ENCODE data around the gene LRRC26.

Gene LRRC26

DNA sequence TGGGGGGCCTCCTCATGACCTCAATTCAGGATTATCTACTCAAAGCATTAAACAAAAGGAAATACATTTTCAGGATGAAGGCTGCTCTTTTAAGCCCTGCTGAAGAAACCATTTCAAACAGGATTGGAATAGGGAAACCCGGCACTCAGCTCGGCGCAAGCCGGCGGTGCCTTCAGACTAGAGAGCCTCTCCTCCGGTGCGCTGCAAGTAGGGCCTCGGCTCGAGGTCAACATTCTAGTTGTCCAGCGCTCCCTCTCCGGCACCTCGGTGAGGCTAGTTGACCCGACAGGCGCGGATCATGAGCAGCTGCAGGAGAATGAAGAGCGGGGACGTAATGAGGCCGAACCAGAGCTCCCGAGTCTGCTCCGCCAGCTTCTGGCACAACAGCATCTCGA is 34.9 kb upstream of the LRRC26 start:
- Mint-ChIP-seq H3K4me1 (ENCODE audit: low read depth) (peaks cover 48% of the 10 kb centered on the region), H3K27me3 (no peaks in the 10 kb centered on the region)

DNA sequence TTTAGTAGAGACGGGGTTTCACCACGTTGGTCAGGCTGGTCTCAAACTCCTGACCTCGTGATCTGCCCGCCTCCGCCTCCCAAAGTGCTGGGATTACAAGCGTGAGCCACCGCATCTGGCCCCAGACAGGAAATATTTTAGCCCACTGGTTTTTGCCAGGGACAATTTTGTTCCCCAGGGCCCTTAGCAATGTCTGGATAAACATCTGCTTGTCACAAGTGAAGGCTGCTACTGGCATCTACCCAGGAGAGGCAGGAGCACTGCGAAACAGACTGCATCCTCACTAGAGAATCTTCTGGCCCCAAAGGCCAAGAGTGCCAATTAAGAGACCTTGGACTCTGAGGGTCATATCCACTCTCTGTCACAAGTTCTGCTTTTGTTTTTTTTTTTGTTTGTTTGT is 33.1 kb upstream of the LRRC26 start:
- Mint-ChIP-seq H3K4me3 (no peak overlapping the region), H3K9me3 (no peaks in the 10 kb centered on the region), H3K4me1 (ENCODE audit: low read depth) (peaks cover 55% of the 10 kb centered on the region), H3K27me3 (no peaks in the 10 kb centered on the region), H3K27ac (no peak overlapping the region), H3K36me3 (ENCODE audit: low read depth) (peaks cover 16% of the 10 kb centered on the region)

More for the DNA sequence above, 34.9 kb upstream of the LRRC26 start:
- H3K4me3 Mint-ChIP-seq: peak overlapping the region; percentile 93
- H3K27ac Mint-ChIP-seq: peak overlapping the region; percentile 94
- peaks cover 26% of the 10 kb centered on the region for H3K36me3 Mint-ChIP-seq (ENCODE audit: low read depth)
- H3K9me3 Mint-ChIP-seq: no peaks in the 10 kb centered on the region

DNA sequence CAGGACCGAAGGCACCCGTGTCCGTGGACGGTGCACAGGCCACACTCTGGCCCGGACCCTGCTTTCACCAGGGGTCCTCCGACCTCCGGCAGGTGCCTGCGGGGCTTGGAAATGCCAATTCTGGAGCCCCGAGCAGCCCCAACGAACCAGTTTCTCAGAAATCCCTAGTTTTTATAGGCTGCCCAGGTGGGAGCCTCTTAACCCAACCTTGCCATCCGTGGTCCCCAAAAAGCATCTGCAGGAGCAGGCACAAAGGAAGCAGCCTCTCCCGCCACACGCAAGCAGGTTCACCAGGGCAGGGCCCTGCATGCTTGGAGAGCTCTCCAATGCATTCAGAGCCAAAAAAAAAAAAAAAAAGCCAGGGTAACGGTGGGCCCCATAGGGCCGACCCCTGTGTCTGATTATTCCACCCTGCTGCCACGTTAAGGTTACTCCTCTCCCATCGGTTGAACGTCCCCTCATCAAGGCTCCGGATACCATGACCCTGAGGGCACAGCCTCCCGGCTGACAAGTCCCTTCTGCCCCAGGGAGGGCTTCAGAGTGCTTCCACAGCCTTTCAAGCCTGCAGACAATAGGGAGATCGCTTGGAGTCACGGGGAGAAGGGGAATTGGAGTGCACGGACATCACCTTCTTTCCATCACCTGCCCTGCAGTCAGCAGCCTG is 31.5 kb upstream of the LRRC26 start:
- Mint-ChIP-seq H3K9me3 (no peaks in the 10 kb centered on the region), H3K4me3 (peak overlapping the region; percentile 84), H3K4me1 (ENCODE audit: low read depth) (peaks cover 41% of the 10 kb centered on the region), H3K27ac (peak overlapping the region; percentile 63), H3K36me3 (ENCODE audit: low read depth) (peaks cover 1% of the 10 kb centered on the region), H3K27me3 (no peaks in the 10 kb centered on the region)

DNA sequence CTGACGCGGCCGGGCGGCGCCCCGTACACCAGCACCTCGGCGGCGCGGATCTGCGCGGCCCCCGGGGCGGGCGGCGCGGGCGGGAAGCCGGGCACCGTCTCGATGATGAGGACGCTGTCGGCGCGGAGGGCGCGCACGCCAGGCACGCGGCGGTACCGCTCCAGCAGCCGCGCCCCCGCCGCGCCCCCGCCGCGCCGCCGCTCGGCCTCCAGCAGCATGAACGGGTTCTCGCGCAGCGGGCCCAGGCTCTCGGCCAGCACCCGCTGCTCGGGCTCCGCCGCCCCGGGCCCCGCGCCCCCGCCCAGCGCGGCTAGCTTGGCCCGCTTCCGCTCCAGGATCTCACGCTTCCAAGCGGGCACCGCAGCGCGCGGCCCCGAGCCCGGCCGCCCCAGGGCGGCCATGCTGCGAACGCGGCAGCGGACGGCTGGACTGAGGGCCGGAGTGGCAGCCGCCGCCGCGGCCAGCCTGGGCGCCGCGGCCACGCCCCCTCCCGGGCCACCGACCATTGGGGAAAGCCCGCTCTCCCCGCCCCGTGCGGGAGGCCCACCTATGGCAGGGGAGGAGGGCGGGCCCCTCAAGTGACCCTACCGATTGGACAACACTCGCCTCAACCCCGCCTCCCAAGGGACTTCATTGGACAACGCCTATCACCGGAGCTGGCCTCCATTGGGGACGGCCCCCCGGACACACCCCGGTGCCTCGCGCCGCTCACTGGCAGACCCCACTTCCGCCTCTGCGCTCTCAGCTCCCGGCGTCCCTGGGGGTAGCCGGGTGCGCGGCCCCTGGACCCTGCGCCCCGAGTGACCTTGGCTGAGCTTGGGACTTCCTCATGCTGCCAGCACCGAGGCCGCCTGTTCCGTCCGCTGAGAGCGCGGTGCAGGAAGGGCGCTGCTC is 30.7 kb upstream of the LRRC26 start, which contains the start of gene TPRN:
Gene TPRN (minus strand): TSS at position 431 of the 894 bp plus-strand sequence. CDS start 30 bp downstream, at position 401.
- peaks cover 36% of the 10 kb centered on the region for H3K4me1 Mint-ChIP-seq (ENCODE audit: low read depth)
- H3K9me3 Mint-ChIP-seq: no peaks in the 10 kb centered on the region
- no peaks in the 10 kb centered on the region for H3K36me3 Mint-ChIP-seq (ENCODE audit: low read depth)
- H3K4me3 Mint-ChIP-seq: peak within 1 kb of the TSS; percentile 84
- H3K27ac Mint-ChIP-seq: peak within 1 kb of the TSS; percentile 63
- H3K27me3 Mint-ChIP-seq: no peaks in the 10 kb centered on the region

DNA sequence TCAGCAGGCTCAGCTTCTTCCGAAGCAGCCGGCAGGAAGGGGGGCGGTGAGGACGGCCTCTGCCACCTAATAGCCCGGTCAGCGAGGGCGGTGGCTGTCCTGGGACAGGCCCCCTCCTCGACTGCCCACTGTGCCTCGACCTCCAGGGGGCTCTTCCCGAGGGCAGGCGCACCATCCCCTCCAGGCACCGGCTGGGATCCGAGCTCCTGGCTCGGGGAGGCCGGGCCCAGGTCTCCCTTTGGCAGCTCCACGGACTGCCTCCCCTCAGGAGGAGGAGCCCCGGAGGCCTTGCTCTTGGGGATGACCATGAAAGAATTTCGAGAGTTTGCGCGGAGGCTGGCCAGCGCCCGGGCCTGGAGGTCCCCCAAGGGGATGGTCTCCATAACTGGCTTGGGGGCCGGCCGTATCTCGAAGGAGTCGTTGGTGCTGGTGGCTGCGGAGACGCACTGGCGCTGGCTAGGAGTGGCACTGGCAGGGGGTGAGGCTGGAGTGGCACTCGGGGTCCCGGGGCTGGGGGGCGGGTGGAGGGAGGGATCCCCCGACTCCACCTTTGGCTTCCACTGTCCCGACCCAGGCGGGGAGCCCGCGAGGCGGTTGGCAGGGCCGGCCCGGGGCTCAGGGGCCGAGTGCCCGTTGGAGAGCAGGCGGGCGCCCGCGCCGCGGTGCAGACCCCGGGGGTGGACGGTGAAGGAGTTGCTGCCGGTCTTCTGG is 29.7 kb upstream of the LRRC26 start:
- peak overlapping the region; percentile 61 for H3K27ac Mint-ChIP-seq
- H3K36me3 Mint-ChIP-seq (ENCODE audit: low read depth): no peaks in the 10 kb centered on the region
- no peaks in the 10 kb centered on the region for H3K9me3 Mint-ChIP-seq
- peaks cover 32% of the 10 kb centered on the region for H3K4me1 Mint-ChIP-seq (ENCODE audit: low read depth)
- H3K27me3 Mint-ChIP-seq: no peaks in the 10 kb centered on the region
- H3K4me3 Mint-ChIP-seq: peak overlapping the region; percentile 74

DNA sequence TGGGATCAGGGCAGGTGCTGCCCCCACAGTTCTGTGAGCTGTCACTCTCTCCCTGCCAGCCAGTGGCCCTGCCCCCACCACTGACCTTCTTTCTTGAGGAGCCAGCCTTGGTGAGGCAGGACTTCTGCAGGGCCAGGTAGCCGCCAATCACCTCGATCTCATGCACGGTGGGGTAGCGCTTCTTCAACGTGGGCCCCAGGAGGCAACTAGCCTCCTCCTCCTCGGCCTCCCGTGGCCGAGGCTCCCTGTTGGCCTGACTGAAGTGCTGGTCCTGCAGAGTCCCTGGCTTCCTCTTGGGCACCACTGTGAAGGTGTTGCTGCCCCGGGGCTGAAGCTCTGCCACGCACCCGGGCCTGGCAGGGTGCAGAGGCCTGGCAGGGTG is 29.0 kb upstream of the LRRC26 start:
- Mint-ChIP-seq H3K36me3 (ENCODE audit: low read depth) (no peaks in the 10 kb centered on the region), H3K9me3 (no peaks in the 10 kb centered on the region), H3K4me3 (no peak overlapping the region), H3K4me1 (ENCODE audit: low read depth) (peaks cover 26% of the 10 kb centered on the region), H3K27ac (no peak overlapping the region), H3K27me3 (no peaks in the 10 kb centered on the region)

DNA sequence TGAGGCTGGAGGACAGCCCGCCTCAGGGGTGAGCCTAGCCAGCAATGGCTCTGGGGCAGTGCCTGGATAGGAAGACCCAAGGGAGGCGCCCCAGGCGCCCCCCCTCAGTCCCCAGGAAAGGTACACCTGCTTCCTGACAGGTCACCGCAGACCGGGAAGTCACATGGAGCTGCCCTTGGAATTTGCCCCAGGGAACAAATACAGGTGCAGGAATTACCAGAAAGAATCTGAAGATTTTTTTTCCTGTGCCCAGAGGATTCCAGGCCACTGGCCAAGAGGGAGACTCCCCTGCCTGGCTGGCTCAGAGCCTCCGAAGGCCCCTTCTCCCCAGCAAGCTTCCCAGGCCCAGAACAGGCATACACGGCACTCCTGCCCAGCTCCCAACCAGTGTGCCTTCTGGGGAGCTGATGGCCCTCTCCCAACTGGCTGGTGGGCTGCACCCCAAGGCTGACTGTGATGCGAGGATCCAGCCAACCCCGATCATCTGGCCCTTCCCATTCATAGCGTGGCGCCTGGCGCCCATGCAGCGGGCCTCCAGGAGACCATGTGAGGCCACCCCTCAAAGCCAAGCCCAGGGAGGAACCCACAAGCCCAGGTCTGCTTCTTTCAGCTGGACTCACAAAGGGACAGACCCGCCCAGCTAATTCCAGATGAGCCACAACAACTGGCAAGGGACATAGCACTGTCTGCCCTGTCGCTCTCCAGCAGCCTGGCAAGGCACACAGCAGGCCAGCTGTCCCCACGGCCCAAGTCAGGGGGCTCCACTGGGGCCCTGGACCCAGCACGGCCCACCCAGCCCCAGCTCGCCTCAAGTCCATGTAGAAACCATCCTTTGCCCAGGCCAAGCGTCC is 28.4 kb upstream of the LRRC26 start:
- Mint-ChIP-seq H3K27me3 (no peaks in the 10 kb centered on the region), H3K36me3 (ENCODE audit: low read depth) (no peaks in the 10 kb centered on the region), H3K4me1 (ENCODE audit: low read depth) (peaks cover 20% of the 10 kb centered on the region), H3K4me3 (peak overlapping the region; percentile 35), H3K9me3 (no peaks in the 10 kb centered on the region), H3K27ac (no peak overlapping the region)

DNA sequence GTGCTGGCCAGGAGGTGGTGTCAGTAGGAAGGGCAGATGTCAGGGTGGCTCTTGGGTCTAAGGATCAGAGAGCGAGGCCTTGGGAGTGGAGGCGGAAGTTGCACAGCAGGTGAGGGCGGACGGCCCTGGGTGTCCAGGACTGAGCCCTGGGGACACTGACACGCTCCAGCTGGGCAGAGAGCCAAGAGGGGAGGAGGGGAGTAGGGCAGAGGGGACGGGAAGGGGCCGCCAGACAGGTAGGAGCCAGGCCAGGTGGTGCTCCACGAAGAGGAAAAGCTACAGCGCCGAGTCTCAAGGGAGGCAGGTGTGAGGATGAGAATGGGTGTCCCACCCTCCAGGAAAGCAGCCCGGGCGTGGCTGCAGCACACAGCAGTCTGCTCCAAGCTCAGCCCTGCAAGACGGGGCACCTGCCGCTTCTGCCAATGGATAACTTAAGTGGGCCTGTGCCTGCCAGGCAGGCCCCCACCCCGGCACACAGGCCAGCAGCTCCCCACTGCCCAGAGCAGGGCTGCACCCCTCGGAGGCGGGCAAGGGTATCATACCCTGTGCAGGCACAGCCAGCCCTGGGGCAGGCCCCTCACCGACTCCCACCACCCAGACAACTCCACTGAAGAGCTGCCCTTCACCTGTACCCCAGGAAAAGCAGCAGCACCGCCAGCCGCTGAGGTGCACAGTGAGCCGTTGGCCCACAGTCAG is 25.8 kb upstream of the LRRC26 start:
- peaks cover 11% of the 10 kb centered on the region for H3K4me1 Mint-ChIP-seq (ENCODE audit: low read depth)
- H3K27ac Mint-ChIP-seq: no peak overlapping the region
- no peaks in the 10 kb centered on the region for H3K36me3 Mint-ChIP-seq (ENCODE audit: low read depth)
- H3K27me3 Mint-ChIP-seq: no peaks in the 10 kb centered on the region
- H3K4me3 Mint-ChIP-seq: no peak overlapping the region
- H3K9me3 Mint-ChIP-seq: no peaks in the 10 kb centered on the region

DNA sequence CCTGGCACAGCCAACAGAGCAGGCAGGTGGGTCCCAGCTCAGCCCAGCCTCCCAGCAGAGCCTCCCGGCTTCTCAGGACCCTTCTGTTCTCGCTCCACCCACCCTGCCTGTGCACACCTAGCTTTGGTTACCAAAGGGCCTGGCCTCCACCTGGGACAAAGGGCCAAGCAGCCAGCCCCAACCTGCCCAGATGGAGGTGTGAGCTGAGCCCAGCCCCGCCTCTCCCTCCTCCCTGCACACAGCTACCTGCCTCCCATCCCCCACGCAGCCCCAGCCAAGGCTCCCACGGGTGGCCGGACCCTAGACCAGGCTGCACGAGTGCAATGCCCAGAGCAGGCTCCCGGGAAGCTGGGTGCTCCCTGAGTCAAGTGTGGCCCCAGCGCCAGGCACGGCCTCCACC is 25.1 kb upstream of the LRRC26 start:
- Mint-ChIP-seq H3K4me1 (ENCODE audit: low read depth) (peaks cover 14% of the 10 kb centered on the region), H3K9me3 (no peaks in the 10 kb centered on the region), H3K4me3 (no peak overlapping the region), H3K27me3 (no peaks in the 10 kb centered on the region), H3K27ac (no peak overlapping the region), H3K36me3 (ENCODE audit: low read depth) (no peaks in the 10 kb centered on the region)

DNA sequence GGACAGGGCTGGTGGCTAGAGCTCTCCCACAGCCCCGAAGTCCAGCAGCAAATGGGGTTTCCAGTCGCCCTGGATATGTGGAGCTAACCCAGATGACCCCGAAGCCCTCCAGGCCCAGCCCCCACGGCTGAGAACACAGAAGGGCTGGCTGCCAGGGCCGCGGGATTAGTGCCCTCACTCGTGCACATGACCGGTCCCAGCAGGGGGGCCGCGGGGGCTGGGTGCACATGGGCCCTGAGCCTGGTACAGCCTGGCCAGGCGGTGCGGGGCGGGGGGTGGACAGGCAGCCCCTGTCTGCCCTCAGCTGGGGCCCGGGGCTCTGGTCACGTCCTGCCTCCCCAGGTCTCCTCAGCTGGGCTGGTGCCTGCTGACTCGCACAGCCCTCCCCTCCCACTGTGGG is 24.5 kb upstream of the LRRC26 start:
- Mint-ChIP-seq H3K9me3 (no peaks in the 10 kb centered on the region), H3K4me3 (no peak overlapping the region), H3K4me1 (ENCODE audit: low read depth) (peaks cover 16% of the 10 kb centered on the region), H3K36me3 (ENCODE audit: low read depth) (no peaks in the 10 kb centered on the region), H3K27me3 (no peaks in the 10 kb centered on the region), H3K27ac (no peak overlapping the region)

DNA sequence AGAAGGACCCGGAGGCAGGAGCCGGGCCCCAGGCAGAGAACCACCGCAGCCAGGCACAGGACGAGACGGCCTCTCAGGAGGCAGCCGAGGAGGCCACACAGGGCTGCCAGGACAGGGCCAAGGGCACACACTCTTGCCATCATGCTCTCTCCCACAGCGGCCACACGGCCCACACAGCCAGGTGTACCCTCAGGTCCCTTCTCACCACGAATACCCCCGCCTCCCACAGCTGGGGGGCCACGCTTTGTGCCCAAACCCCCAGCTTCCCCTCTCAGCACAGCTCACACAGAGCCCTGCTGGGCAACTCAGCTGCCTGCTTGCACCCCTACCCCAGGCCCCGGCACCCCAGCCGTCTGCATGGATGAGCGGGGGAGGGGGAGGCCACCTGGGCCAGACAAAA is 23.9 kb upstream of the LRRC26 start:
- Mint-ChIP-seq H3K9me3 (no peaks in the 10 kb centered on the region), H3K4me3 (no peak overlapping the region), H3K27me3 (no peaks in the 10 kb centered on the region), H3K27ac (no peak overlapping the region), H3K4me1 (ENCODE audit: low read depth) (peaks cover 22% of the 10 kb centered on the region), H3K36me3 (ENCODE audit: low read depth) (no peaks in the 10 kb centered on the region)

DNA sequence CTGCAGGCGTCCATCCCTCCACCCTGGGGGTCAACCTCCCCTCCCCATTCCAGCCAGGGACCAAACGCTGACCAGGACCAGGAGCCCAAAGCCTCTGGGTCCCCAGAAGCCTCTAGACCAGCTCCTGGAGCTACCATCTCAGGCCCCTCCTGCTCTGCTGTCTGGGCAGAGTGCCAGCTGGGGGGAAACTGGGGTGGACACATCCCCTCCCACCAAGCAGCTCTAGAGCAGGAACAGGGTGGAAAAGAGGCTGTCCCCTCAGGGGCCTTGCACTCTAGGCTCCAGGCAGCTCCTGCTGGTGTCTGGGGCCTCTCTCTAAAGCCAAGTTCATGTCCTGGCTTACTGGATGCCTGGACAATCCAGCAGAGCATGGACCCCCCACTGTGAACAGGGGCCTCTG is 23.0 kb upstream of the LRRC26 start:
- H3K9me3 Mint-ChIP-seq: no peaks in the 10 kb centered on the region
- H3K4me1 Mint-ChIP-seq (ENCODE audit: low read depth): peaks cover 18% of the 10 kb centered on the region
- no peak overlapping the region for H3K4me3 Mint-ChIP-seq
- H3K27ac Mint-ChIP-seq: no peak overlapping the region
- H3K27me3 Mint-ChIP-seq: no peaks in the 10 kb centered on the region
- no peaks in the 10 kb centered on the region for H3K36me3 Mint-ChIP-seq (ENCODE audit: low read depth)

DNA sequence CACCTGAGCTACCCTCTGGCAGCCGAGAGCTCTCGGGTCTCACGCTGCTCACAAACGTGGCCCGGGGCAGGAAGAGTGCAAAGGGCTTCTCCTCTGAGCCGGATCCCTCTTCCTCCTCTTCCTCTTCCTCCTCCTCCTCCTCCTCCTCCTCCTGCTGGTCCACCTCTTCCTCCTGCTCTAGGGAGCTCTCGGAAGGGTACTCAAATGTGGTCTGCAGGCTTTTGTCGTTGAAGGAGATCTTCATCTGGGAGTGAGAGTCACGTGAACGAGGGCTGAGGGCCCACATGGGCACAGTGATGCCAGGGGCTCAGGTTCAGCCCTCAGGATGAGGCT is 22.6 kb upstream of the LRRC26 start:
- Mint-ChIP-seq H3K4me1 (ENCODE audit: low read depth) (peaks cover 21% of the 10 kb centered on the region), H3K27me3 (no peaks in the 10 kb centered on the region), H3K9me3 (no peaks in the 10 kb centered on the region), H3K4me3 (no peak overlapping the region), H3K36me3 (ENCODE audit: low read depth) (no peaks in the 10 kb centered on the region), H3K27ac (no peak overlapping the region)
